ENCODE measurements around the gene BCAS1.

DNA sequence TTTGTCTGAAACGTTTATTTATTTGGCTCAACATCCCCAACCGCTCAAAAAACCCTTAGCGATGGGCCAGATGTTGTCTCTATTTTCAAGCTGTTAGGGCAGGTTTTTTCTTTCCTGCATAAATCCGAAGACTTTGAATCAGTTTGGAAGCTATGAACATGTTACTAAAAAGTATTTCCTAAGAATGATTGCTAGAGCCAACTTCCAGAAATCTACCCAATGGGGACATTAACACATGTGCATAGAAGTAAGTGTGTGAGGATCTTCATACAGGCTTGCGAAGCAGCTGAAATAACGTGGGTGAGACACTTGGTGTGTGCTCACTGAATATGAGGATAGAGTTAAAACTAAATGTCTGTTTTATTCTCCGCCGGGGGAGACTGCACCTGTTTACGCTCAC, 106.8 kb downstream of the BCAS1 start:
- TF ChIP-seq EZH2phosphoT487 (IDR thresholded peaks at IDR 0.05; ENCODE audit: borderline replicate concordance, low read depth, low read length): no peak
- TF ChIP-seq CTCF (conservative IDR thresholded peaks at IDR 0.05; ENCODE audit: low read length): no peak
